GM19468 (cell line): ENCODE data around the gene MUC5B.

Experiments used
- ATAC-seq: cut with Tn5 transposase; IDR thresholded peaks from one replicate; pipeline ENCODE4 v1.9.1; 2021; ENCODE audit warnings: mild to moderate bottlenecking, moderate library complexity, moderate number of reproducible peaks; ENCODE audit not compliant: unreplicated experiment; ENCODE audit errors: extremely low read depth

Gene MUC5B

GRCh38 chr11:1219446-1219833, 3.4 kb upstream of the MUC5B start:
- ATAC-seq, result no peak

- no peak for ATAC-seq
Measured at GRCh38 chr11:1219834-1220815, 2.7 kb upstream of the MUC5B start.

DNA sequence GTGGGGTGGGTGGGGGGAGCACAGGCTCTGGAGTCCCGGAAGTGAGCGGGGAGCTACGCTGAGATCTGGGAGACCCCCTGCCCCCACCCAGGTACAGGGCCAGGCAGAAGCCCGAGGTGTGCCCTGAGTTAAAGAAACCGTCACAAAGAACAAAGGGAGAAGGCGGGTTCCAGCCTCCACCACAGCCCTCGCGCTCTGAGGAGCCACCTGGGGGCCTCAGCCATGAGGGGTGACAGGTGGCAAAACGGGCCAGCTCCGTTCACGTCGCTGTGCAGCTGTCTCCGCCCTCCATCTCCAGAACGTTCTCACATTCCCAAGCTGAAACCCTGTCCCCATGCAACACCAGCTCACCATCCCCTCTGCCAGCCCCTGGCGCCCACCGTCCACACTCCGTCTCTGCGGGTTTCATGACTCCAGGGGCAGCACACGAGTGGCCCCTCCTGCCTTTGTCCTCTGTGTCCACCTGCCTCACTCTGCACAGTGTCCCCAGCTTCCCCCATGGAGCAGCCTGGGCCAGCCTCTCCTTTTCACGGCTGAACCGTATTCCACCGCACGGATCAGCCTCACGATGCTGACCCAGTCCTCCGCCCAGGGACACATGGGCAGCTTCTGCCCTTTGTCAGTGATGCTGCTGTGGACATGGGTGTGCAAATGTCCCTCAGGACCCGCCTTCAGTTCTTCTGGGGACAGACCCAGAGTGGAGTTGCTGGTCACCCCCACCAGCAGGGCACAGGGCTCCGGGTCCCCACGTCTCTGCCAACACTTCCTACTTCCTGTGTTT, 1.7 kb upstream of the MUC5B start:
- no peak for ATAC-seq

DNA sequence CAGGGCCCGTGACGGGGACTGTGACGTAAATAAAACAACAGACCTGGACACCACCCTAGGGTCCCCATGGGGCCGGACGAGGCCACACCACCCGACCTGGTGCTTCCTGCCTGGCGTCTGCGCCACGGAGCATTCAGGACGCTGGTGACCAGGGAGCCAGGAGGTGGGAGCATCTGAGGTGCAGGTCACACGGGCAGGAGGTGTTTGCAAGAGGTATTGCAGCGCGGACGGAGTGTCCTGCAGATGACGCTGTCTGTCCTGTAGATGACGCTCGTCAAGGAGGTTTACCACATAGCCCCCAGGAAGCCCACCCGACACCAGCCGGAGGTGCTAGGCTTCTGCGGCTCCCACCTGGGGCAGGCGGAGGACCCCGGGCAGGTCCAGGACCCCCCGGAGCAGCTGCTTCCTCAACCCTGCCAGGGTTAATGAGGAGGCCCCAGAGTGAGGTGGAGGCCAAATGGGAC, 986 bp upstream of the MUC5B start:
- ATAC-seq, result no peak

GRCh38 chr11:1223346-1224110, 662 bp downstream of the MUC5B start:
- no peak for ATAC-seq

GRCh38 chr11:1224111-1224490, 1.2 kb downstream of the MUC5B start:
- no peak for ATAC-seq

DNA sequence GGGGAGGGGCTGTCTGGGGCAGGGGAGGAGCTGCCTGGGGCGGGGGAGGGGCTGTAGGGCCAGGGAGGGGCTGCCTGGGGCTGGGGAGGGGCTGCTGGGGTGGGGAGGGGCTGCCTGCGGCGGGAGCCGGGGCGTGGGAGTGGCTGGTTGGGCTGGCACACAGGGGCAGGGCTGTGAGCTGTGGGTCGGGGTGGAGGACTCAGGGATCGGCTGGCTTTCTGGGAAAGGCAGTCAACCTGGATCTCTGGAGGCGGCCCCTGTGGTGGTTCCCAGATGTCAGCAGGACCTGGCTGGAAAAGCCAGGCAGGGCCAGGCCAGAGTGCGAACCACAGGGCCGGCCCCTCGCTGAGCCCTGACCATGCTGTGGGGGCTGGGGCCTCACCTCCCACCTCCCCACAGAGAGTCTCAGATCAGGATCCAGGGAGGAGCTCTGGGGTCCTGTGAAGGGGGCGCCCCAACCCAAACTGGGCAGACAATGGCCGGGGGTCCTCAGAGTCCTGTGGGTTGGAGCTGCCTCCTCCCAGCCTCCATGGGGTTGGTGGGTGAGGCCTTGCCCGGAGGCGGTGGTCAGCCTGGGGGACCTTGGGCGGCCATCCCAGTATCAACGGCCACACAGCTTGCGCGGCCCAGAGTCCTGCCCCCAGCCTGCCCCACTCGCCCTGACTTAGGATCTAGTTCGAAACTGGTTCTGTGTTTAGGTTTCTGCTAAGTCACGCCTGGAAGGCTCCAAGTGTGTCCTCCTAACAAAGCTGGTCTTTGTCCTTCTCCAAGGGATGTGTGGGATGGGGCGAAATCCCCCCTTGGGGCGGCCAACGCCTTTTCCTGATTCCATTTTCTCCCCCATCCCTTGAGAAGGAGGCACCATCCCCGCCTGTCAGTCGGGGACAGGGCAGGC, 1.9 kb downstream of the MUC5B start:
- no peak for ATAC-seq

GRCh38 chr11:1225386-1226225, 2.7 kb downstream of the MUC5B start:
- no peak for ATAC-seq

DNA sequence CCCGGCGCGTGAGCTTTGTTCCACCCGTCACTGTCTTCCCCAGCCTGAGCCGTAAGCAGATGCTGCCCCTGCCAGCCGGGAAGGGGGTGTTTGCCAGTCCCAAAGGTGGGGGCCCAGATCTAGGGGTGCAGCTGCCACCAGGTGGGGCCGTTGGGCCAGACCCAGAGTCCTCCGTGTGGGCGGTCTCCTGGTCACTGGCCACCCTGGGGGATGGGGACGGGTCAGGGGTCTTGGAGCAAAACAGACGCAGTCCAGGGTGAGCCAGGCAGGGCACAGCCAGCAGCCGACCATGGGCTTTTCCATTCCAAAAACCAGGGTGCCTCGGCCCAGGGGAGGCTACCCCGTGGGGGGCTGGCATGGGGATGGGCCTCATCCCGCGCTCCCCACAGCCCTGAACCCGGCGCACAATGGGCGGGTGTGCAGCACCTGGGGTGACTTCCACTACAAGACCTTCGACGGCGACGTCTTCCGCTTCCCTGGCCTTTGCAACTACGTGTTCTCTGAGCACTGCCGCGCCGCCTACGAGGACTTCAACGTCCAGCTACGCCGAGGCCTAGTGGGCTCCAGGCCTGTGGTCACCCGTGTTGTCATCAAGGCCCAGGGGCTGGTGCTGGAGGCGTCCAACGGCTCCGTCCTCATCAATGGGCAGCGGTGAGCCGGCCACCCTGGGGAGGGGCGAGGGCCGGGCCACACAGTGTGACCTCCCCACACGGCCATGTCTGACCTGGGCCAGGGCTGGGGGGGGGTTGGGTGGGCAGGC, 3.5 kb downstream of the MUC5B start:
- ATAC-seq, result no peak

- no peak for ATAC-seq
Measured at GRCh38 chr11:1226986-1227550, 4.2 kb downstream of the MUC5B start.

GRCh38 chr11:1227551-1228100, 4.8 kb downstream of the MUC5B start:
- no peak for ATAC-seq

- ATAC-seq, result no peak
Measured at GRCh38 chr11:1228101-1228821, 5.4 kb downstream of the MUC5B start.

DNA sequence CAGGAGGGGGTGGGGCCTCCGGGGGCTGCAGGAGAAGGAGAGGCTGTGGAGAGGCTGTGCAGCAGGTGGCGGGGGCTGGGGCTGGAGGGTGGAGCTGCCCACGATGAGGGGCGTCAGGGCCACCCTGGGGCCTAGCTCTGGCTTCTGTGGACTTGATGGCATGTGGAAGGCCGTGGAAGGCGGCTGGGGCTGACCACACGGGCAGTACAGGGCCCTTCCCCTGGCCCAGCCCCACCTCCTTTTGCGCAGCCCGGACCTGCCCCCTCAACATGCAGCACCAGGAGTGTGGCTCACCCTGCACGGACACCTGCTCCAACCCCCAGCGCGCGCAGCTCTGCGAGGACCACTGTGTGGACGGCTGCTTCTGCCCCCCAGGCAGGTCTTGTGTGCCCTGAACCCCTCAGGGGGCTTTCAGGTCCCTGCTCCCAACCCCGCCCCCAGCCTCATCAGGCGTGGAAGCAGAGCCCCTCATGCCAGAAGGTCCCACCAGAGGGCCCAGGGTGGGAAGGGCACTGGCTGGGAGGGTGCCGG, 6.1 kb downstream of the MUC5B start:
- no peak for ATAC-seq

- ATAC-seq, result no peak
Measured at GRCh38 chr11:1229471-1230120, 6.7 kb downstream of the MUC5B start.

DNA sequence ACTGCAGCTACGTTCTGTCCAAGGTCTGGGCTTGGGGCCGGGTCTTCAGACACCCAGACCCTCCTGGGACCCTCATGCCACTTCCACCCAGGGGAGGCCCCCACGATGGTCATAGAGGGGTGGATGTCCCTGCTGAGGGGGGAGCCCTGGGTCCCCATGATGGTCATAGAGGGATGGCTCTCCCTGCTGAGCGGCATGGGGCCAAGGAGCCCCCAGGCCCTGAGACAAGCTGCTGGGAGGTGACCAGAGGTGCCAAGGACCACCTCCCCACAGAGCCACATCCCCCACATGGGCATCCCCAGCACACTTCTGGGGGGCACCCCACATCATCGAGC, 7.2 kb downstream of the MUC5B start:
- no peak for ATAC-seq
